Measurements from ENCODE around the gene AKAP6.

Gene AKAP6

GRCh38 chr14:32835924-32836323 is 506.8 kb downstream of the AKAP6 start:
- DNase-seq (ENCODE audit: low read depth) = no peak
- H3K4me3 ChIP-seq (ENCODE audit: low read depth, low read length) = no peak overlapping the region
- TF ChIP-seq, protein P1, sequence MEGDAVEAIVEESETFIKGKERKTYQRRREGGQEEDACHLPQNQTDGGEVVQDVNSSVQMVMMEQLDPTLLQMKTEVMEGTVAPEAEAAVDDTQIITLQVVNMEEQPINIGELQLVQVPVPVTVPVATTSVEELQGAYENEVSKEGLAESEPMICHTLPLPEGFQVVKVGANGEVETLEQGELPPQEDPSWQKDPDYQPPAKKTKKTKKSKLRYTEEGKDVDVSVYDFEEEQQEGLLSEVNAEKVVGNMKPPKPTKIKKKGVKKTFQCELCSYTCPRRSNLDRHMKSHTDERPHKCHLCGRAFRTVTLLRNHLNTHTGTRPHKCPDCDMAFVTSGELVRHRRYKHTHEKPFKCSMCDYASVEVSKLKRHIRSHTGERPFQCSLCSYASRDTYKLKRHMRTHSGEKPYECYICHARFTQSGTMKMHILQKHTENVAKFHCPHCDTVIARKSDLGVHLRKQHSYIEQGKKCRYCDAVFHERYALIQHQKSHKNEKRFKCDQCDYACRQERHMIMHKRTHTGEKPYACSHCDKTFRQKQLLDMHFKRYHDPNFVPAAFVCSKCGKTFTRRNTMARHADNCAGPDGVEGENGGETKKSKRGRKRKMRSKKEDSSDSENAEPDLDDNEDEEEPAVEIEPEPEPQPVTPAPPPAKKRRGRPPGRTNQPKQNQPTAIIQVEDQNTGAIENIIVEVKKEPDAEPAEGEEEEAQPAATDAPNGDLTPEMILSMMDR (IDR thresholded peaks at IDR 0.05; ENCODE audit: control insufficient read depth, extremely low read depth, insufficient read depth) = no peak

GRCh38 chr14:32841698-32842097 is 512.6 kb downstream of the AKAP6 start:
- no peak overlapping the region for H3K4me3 ChIP-seq (ENCODE audit: low read depth, low read length)
- TF ChIP-seq, protein P1 (IDR thresholded peaks at IDR 0.05; ENCODE audit: control insufficient read depth, extremely low read depth, insufficient read depth) = no peak
- no peak for DNase-seq (ENCODE audit: low read depth)

- no peak for DNase-seq (ENCODE audit: low read depth)
- TF ChIP-seq, protein P1 (IDR thresholded peaks at IDR 0.05; ENCODE audit: control insufficient read depth, extremely low read depth, insufficient read depth) = no peak
- no peak overlapping the region for H3K4me3 ChIP-seq (ENCODE audit: low read depth, low read length)
Observed at GRCh38 chr14:32846821-32847365, 517.8 kb downstream of the AKAP6 start.

DNA sequence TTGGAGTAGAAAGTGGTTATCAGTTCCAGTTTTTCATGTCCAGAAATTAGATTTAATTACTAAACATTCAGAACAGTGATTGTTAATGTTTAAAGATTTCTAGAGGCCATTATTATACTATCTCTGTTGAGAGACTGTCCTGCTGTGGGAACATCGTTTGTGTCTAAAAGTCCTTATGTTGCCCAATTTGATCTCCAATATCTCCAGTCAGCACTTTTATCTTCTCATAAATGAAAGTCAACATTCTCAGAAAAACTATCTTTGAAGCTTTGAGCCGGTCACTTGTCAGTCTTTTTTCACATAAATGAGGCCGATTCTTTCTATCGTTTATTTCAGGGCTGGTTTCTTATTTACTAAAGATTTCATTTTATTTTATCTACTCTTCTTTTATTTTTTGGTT is 518.8 kb downstream of the AKAP6 start:
- no peak overlapping the region for H3K4me3 ChIP-seq (ENCODE audit: low read depth, low read length)
- DNase-seq (ENCODE audit: low read depth) = no peak
- TF ChIP-seq, protein P1 (IDR thresholded peaks at IDR 0.05; ENCODE audit: control insufficient read depth, extremely low read depth, insufficient read depth) = no peak

DNA sequence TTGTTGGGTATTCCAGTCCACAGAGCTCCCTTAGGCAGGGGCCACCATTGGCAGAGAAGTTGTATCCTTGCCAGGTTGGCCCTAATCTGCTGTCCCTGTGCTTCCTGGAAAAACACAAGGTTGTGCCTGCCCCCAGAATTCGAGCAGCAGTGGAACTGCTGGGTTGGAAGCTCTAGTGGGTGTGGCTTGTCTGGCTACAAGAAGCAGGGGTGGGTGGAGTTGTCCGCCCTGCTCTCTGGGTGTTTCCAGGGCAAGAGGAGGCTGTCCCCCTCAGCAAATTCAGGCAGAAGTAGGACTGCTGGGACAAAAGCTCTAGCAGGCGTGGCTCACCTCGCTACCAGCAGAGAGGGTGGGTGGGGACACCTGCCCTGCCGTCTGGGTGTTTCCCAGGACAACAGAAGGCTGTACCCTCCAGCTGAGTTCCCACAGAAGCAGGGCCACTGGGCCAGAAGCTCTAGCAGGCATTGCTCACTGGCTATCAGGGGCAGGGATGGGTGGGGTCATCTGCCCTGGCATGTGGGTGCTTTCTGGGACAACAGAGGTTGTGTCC is 536.8 kb downstream of the AKAP6 start:
- TF ChIP-seq, protein P1 (IDR thresholded peaks at IDR 0.05; ENCODE audit: control insufficient read depth, extremely low read depth, insufficient read depth) = no peak
- no peak overlapping the region for H3K4me3 ChIP-seq (ENCODE audit: low read depth, low read length)
- no peak for DNase-seq (ENCODE audit: low read depth)

- TF ChIP-seq, protein P1 (IDR thresholded peaks at IDR 0.05; ENCODE audit: control insufficient read depth, extremely low read depth, insufficient read depth) = no peak
- DNase-seq (ENCODE audit: low read depth) = no peak
- H3K4me3 ChIP-seq (ENCODE audit: low read depth, low read length) = no peak overlapping the region
Observed at GRCh38 chr14:32883188-32883587, 554.1 kb downstream of the AKAP6 start.
